IMR-90 (cell line): Measurements from ENCODE around the gene XDH.

Experiments used
- RCOR1 ChIP-seq: IDR thresholded peaks from 2 replicates; pipeline ENCODE4 v1.6.1; 2012; ENCODE audit warnings: mild to moderate bottlenecking, low read length, improper control_type of control experiment; ENCODE audit not compliant: insufficient replicate concordance
- TF ChIP-seq, protein P1 (sequence below): fragments of 150-350 bp; IDR thresholded peaks from 2 replicates; pipeline ENCODE4 v1.6.1; 2016; ENCODE audit warnings: low read depth, mild to moderate bottlenecking, low read length, moderate library complexity, borderline replicate concordance

GRCh38 chr2:31322371-31322770 is 92.2 kb downstream of the XDH start:
- no peak for TF ChIP-seq RCOR1
- TF ChIP-seq, protein P1, sequence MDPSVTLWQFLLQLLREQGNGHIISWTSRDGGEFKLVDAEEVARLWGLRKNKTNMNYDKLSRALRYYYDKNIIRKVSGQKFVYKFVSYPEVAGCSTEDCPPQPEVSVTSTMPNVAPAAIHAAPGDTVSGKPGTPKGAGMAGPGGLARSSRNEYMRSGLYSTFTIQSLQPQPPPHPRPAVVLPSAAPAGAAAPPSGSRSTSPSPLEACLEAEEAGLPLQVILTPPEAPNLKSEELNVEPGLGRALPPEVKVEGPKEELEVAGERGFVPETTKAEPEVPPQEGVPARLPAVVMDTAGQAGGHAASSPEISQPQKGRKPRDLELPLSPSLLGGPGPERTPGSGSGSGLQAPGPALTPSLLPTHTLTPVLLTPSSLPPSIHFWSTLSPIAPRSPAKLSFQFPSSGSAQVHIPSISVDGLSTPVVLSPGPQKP = no peak
